ENCODE measurements around the gene ESPNL.

GRCh38 chr2:238133499-238134392 lies 33.6 kb downstream of the ESPNL start:
- TF ChIP-seq, protein P1, sequence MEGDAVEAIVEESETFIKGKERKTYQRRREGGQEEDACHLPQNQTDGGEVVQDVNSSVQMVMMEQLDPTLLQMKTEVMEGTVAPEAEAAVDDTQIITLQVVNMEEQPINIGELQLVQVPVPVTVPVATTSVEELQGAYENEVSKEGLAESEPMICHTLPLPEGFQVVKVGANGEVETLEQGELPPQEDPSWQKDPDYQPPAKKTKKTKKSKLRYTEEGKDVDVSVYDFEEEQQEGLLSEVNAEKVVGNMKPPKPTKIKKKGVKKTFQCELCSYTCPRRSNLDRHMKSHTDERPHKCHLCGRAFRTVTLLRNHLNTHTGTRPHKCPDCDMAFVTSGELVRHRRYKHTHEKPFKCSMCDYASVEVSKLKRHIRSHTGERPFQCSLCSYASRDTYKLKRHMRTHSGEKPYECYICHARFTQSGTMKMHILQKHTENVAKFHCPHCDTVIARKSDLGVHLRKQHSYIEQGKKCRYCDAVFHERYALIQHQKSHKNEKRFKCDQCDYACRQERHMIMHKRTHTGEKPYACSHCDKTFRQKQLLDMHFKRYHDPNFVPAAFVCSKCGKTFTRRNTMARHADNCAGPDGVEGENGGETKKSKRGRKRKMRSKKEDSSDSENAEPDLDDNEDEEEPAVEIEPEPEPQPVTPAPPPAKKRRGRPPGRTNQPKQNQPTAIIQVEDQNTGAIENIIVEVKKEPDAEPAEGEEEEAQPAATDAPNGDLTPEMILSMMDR (IDR thresholded peaks at IDR 0.05; ENCODE audit: low read depth, low read length, poor library complexity, severe bottlenecking) = no peak
- TF ChIP-seq EZH2phosphoT487 (IDR thresholded peaks at IDR 0.05; ENCODE audit: borderline replicate concordance, low read length) = no peak

Data from DOHH2 (cell line).